Measurements from ENCODE around the gene GLIPR2.
"Not testable (repeated sequence)": the region's sequence is repeated elsewhere in the genome, so short reads cannot be mapped to it uniquely, and the experiment has no call there.

The GLIPR2 gene

GRCh38 chr9:36143245-36143641 is 6.7 kb downstream of the GLIPR2 start:
- DNase-seq (ENCODE audit: low read depth in 2 of 2, low spot score in 1 of 2) = no peak

GRCh38 chr9:36144309-36145232 is 8.0 kb downstream of the GLIPR2 start:
- no peak for DNase-seq (ENCODE audit: low read depth in 2 of 2, low spot score in 1 of 2)

- DNase-seq (ENCODE audit: low read depth in 2 of 2, low spot score in 1 of 2) = no peak
Observed at GRCh38 chr9:36145970-36146369, 9.4 kb downstream of the GLIPR2 start.

GRCh38 chr9:36146651-36147050 is 10.1 kb downstream of the GLIPR2 start:
- DNase-seq (ENCODE audit: low read depth in 2 of 2, low spot score in 1 of 2) = no peak

GRCh38 chr9:36147441-36148175 is 11.1 kb downstream of the GLIPR2 start:
- no peak for DNase-seq (ENCODE audit: low read depth in 2 of 2, low spot score in 1 of 2)

GRCh38 chr9:36148311-36149051 is 11.9 kb downstream of the GLIPR2 start:
- peak; percentile 68 to 69 for DNase-seq (ENCODE audit: low read depth in 2 of 2, low spot score in 1 of 2)

GRCh38 chr9:36149197-36149596 is 12.7 kb downstream of the GLIPR2 start:
- DNase-seq (ENCODE audit: low read depth in 2 of 2, low spot score in 1 of 2) = no peak

GRCh38 chr9:36150574-36151315 is 14.2 kb downstream of the GLIPR2 start:
- DNase-seq (ENCODE audit: low read depth in 2 of 2, low spot score in 1 of 2) = no peak

- DNase-seq (ENCODE audit: low read depth in 2 of 2, low spot score in 1 of 2) = peak; percentile 68 to 85
Observed at GRCh38 chr9:36151316-36152210, 15.0 kb downstream of the GLIPR2 start.

GRCh38 chr9:36152741-36153438 is 16.4 kb downstream of the GLIPR2 start:
- DNase-seq (ENCODE audit: low read depth in 2 of 2, low spot score in 1 of 2) = no peak

GRCh38 chr9:36153746-36154145 is 17.2 kb downstream of the GLIPR2 start:
- no peak for DNase-seq (ENCODE audit: low read depth in 2 of 2, low spot score in 1 of 2)

GRCh38 chr9:36154331-36154952 is 17.9 kb downstream of the GLIPR2 start:
- DNase-seq (ENCODE audit: low read depth in 2 of 2, low spot score in 1 of 2) = no peak

GRCh38 chr9:36156116-36156515 is 19.6 kb downstream of the GLIPR2 start:
- DNase-seq (ENCODE audit: low read depth in 2 of 2, low spot score in 1 of 2) = no peak

GRCh38 chr9:36158122-36158521 is 21.6 kb downstream of the GLIPR2 start:
- no peak for DNase-seq (ENCODE audit: low read depth in 2 of 2, low spot score in 1 of 2)

GRCh38 chr9:36158917-36159316 is 22.4 kb downstream of the GLIPR2 start:
- DNase-seq (ENCODE audit: low read depth in 2 of 2, low spot score in 1 of 2) = no peak

- DNase-seq (ENCODE audit: low read depth in 2 of 2, low spot score in 1 of 2) = not testable (repeated sequence)
Observed at GRCh38 chr9:36159509-36159908, 23.0 kb downstream of the GLIPR2 start.

GRCh38 chr9:36160126-36160525 is 23.6 kb downstream of the GLIPR2 start:
- DNase-seq (ENCODE audit: low read depth in 2 of 2, low spot score in 1 of 2) = not testable (repeated sequence)

GRCh38 chr9:36161187-36161586 is 24.7 kb downstream of the GLIPR2 start:
- DNase-seq (ENCODE audit: low read depth in 2 of 2, low spot score in 1 of 2) = no peak
